Keratinocyte (primary cell): ENCODE data around the gene MTUS2. TPM values are rescaled to one million over a fixed set of nuclear protein-coding genes. Genes with fewer than 3 reads are reported as not detected.

Source experiments
- DNase-seq: peaks from one replicate; pipeline ENCODE4 v3.0.0-alpha.2; 2011; ENCODE audit warnings: low read depth, missing footprints, low spot score
- FAIRE-seq: peaks from 2 replicates; lab custom pipeline; 2011; peaks lifted over from hg19 to GRCh38; lab: Jason Lieb, UNC
- H2AFZ ChIP-seq: 2 replicates; pipeline ENCODE4 v1.6.0; 2012; ENCODE audit warnings: low read length, control low read depth, inconsistent platforms; ENCODE audit not compliant: control insufficient read depth
- H3K27ac ChIP-seq: 2 replicates; pipeline ENCODE4 v1.5.1; 2011; ENCODE audit warnings: low read length; ENCODE audit not compliant: control insufficient read depth, insufficient read depth
- H3K27me3 ChIP-seq: 3 replicates; pipeline ENCODE4 v1.6.0; 2011; ENCODE audit warnings: low read length; ENCODE audit not compliant: control insufficient read depth, insufficient read depth; ENCODE audit errors: extremely low read depth
- H3K36me3 ChIP-seq, 2 experiments: 2 replicates in 1 of 2; 3 replicates in 1 of 2; pipeline ENCODE4 v1.5.1; 2011; ENCODE audit warnings: low read length in 2 of 2, mild to moderate bottlenecking in 1 of 2; ENCODE audit not compliant: control insufficient read depth in 2 of 2, insufficient read depth in 2 of 2; ENCODE audit errors: extremely low read depth in 1 of 2
- H3K4me1 ChIP-seq: 3 replicates; pipeline ENCODE4 v1.5.1; 2011; ENCODE audit warnings: low read length; ENCODE audit not compliant: control insufficient read depth, insufficient read depth; ENCODE audit errors: extremely low read depth
- H3K4me2 ChIP-seq: 3 replicates; pipeline ENCODE4 v1.6.0; 2011; ENCODE audit warnings: low read depth, low read length; ENCODE audit not compliant: control insufficient read depth, insufficient read depth; ENCODE audit errors: extremely low read depth
- H3K4me3 ChIP-seq, 3 experiments: fragments of 200-600 bp in 1 of 3; sonication (generic) in 1 of 3; 2 replicates in 2 of 3; 3 replicates in 1 of 3; pipeline ENCODE4 v1.5.1; 2011 to 2016; ENCODE audit warnings: low read length in 3 of 3, mild to moderate bottlenecking in 3 of 3, control low read depth in 2 of 3, inconsistent platforms in 1 of 3, low read depth in 1 of 3, mixed read lengths in 1 of 3, mixed run types in 1 of 3, moderate library complexity in 1 of 3; ENCODE audit not compliant: control insufficient read depth in 2 of 3, insufficient read depth in 2 of 3; ENCODE audit errors: extremely low read depth in 1 of 3
- H3K79me2 ChIP-seq: 2 replicates; pipeline ENCODE4 v1.6.0; 2012; ENCODE audit warnings: low read length; ENCODE audit not compliant: control insufficient read depth, insufficient read depth
- H3K9ac ChIP-seq: 3 replicates; pipeline ENCODE4 v1.6.0; 2011; ENCODE audit warnings: low read length; ENCODE audit not compliant: control insufficient read depth, insufficient read depth; ENCODE audit errors: extremely low read depth
- H3K9me1 ChIP-seq: 3 replicates; pipeline ENCODE4 v1.6.0; 2011; ENCODE audit warnings: low read length; ENCODE audit not compliant: control insufficient read depth, insufficient read depth; ENCODE audit errors: extremely low read depth
- H3K9me3 ChIP-seq: 2 replicates; pipeline ENCODE4 v1.5.1; 2012; ENCODE audit warnings: low read depth, low read length; ENCODE audit not compliant: control insufficient read depth
- H4K20me1 ChIP-seq: 3 replicates; pipeline ENCODE4 v1.6.0; 2011; ENCODE audit warnings: low read length; ENCODE audit not compliant: control insufficient read depth, insufficient read depth; ENCODE audit errors: extremely low read depth
- EZH2 ChIP-seq: IDR thresholded peaks from one replicate; pipeline ENCODE4 v1.6.1; 2012; ENCODE audit warnings: inconsistent platforms, mild to moderate bottlenecking, low read length, moderate library complexity
- dilution Hi-C: fragments of 300-500 bp; cut with MboI; formaldehyde crosslinking; loops from one replicate; pipeline ENCODE4 v1.7.0; 2020; ENCODE audit warnings: low sequenced_read_pairs; ENCODE audit not compliant: extremely low pct_ligation_motif_present
- polyA plus RNA-seq, 5 experiments: library from polyadenylated mRNA; depleted of rRNA in 3 of 5; stranded (reverse) in 3 of 5; stranded (forward) in 1 of 5; unstranded in 1 of 5; fragments of >200 nt; gene quantifications; 1 replicate in 1 of 5; 2 replicates in 3 of 5; 3 replicates in 1 of 5; pipeline versions ENCODE4 v1.2.1 to v1.2.3, GENCODE V29; 2011 to 2012; ENCODE audit warnings: missing spikeins in 2 of 5, low read depth in 1 of 5, low replicate concordance in 1 of 5
- TF ChIP-seq, protein P1 (sequence below), 3 experiments: IDR thresholded peaks in 1 of 3; conservative IDR thresholded peaks in 1 of 3; optimal IDR thresholded peaks in 1 of 3; 2 replicates in 2 of 3; 3 replicates in 1 of 3; pipeline versions ENCODE3 to v1.5.1; 2011; ENCODE audit warnings: low read length in 3 of 3, mild to moderate bottlenecking in 3 of 3, moderate library complexity in 2 of 3, control low read depth in 1 of 3, inconsistent platforms in 1 of 3; ENCODE audit not compliant: insufficient read depth in 2 of 3; ENCODE audit errors: extremely low read depth in 1 of 3

Gene MTUS2
- polyA plus RNA-seq, 1 donor (not counting 4 experiments of a cell fraction or from before 2014, with no cell fraction given), result 0.17 TPM

DNA sequence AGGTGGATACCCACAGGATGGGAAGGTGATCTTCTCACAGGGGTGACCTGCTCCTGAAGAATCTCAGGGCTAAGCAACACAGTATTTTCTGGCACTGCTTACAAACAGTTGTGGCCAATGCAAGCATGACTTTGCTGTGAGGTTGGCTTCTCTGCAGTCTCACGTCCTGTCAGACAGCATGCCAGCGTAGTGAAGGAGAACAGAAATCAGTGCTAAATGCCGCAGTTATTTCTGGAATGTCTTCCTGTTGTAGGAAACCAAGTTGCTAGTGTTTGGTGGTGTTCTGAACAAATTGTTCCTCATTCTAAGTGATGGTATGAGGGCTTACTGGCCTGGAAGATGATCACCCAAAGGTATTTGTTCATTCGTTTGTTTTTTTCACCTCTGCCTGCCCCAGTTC lies 320.1 kb downstream of the MTUS2 start:
- Histone ChIP-seq H3K9me1 (no peaks in the 10 kb centered on the region), H3K36me3 (no peaks in the 10 kb centered on the region), H3K4me2 (no peak overlapping the region), H3K4me1 (no peaks in the 10 kb centered on the region), H3K9ac (no peak overlapping the region), H2AFZ (no peak overlapping the region), H3K4me3 (no peak overlapping the region), H3K79me2 (no peaks in the 10 kb centered on the region), H3K27ac (no peak overlapping the region), H3K27me3 (no peaks in the 10 kb centered on the region), H4K20me1 (no peaks in the 10 kb centered on the region), H3K9me3 (no peaks in the 10 kb centered on the region)
- dilution Hi-C loops, result no loop called here
- TF ChIP-seq, protein P1, sequence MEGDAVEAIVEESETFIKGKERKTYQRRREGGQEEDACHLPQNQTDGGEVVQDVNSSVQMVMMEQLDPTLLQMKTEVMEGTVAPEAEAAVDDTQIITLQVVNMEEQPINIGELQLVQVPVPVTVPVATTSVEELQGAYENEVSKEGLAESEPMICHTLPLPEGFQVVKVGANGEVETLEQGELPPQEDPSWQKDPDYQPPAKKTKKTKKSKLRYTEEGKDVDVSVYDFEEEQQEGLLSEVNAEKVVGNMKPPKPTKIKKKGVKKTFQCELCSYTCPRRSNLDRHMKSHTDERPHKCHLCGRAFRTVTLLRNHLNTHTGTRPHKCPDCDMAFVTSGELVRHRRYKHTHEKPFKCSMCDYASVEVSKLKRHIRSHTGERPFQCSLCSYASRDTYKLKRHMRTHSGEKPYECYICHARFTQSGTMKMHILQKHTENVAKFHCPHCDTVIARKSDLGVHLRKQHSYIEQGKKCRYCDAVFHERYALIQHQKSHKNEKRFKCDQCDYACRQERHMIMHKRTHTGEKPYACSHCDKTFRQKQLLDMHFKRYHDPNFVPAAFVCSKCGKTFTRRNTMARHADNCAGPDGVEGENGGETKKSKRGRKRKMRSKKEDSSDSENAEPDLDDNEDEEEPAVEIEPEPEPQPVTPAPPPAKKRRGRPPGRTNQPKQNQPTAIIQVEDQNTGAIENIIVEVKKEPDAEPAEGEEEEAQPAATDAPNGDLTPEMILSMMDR (optimal IDR thresholded peaks at IDR 0.05 in 1 of 3, IDR thresholded peaks at IDR 0.05 in 1 of 3, conservative IDR thresholded peaks at IDR 0.05 in 1 of 3; ENCODE audit: extremely low read depth in 1 of 3, insufficient read depth in 2 of 3, low read length in 3 of 3), result no peak
- TF ChIP-seq EZH2, result no peak
- no peak for FAIRE-seq
- DNase-seq, result no peak

DNA sequence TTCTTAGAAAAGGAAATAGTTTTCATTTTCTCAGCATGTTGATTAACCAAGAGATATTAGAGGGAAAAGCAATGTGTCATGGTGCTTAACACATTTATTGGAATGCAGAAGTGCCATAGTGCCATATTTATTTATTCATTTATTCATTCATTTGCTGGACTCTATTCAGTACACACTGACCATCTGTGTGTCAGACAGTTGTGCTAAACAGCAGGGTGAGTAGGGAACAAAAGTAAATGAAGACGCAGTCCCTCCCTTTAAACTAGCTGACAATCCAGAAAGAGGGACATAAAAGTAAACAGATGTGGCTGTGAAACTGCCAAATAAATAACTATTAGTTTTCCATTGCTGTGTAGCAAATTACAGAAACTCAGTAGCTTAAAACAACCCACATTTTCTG lies 323.7 kb downstream of the MTUS2 start:
- TF ChIP-seq, protein P1 (optimal IDR thresholded peaks at IDR 0.05 in 1 of 3, IDR thresholded peaks at IDR 0.05 in 1 of 3, conservative IDR thresholded peaks at IDR 0.05 in 1 of 3; ENCODE audit: extremely low read depth in 1 of 3, insufficient read depth in 2 of 3, low read length in 3 of 3), result no peak
- TF ChIP-seq EZH2, result no peak
- no peaks in the 10 kb centered on the region for H3K36me3 ChIP-seq
- H3K27ac ChIP-seq, result no peak overlapping the region
- no peak overlapping the region for H2AFZ ChIP-seq
- no peaks in the 10 kb centered on the region for H3K9me3 ChIP-seq
- no peaks in the 10 kb centered on the region for H3K4me1 ChIP-seq
- dilution Hi-C loops, result no loop called here
- no peaks in the 10 kb centered on the region for H3K79me2 ChIP-seq
- no peak overlapping the region for H3K4me2 ChIP-seq
- H3K9me1 ChIP-seq, result no peaks in the 10 kb centered on the region
- no peak for DNase-seq
- no peaks in the 10 kb centered on the region for H3K27me3 ChIP-seq
- H3K9ac ChIP-seq, result no peak overlapping the region
- no peak overlapping the region for H3K4me3 ChIP-seq
- no peaks in the 10 kb centered on the region for H4K20me1 ChIP-seq
- no peak for FAIRE-seq
